Fibroblast of lung (primary cell): ENCODE measurements around the gene BBS10. TPM values are rescaled to one million over a fixed set of nuclear protein-coding genes. Genes with fewer than 3 reads are reported as not detected.
A peak's percentile ranks its signal among the peaks of the same experiment; 100 is the strongest.

Experiments used
- DNase-seq, 2 donors: peaks; one replicate each; pipeline versions ENCODE4 v3.0.0 to v3.0.0-alpha.2; 2010; ENCODE audit warnings: low read depth in 2 of 2
- H2AFZ ChIP-seq: 2 replicates; pipeline ENCODE4 v1.5.1; 2012; ENCODE audit warnings: low read length, control low read depth, inconsistent platforms
- H3K27ac ChIP-seq: 2 replicates; pipeline ENCODE4 v1.5.1; 2011; ENCODE audit warnings: low read length, control low read depth; ENCODE audit not compliant: insufficient read depth
- H3K27me3 ChIP-seq: 2 replicates; pipeline ENCODE4 v1.5.1; 2011; ENCODE audit warnings: mild to moderate bottlenecking, low read length; ENCODE audit not compliant: control insufficient read depth, insufficient read depth
- H3K36me3 ChIP-seq: 2 replicates; pipeline ENCODE4 v1.5.1; 2011; ENCODE audit warnings: low read length; ENCODE audit not compliant: control insufficient read depth, insufficient read depth
- H3K4me1 ChIP-seq: 2 replicates; pipeline ENCODE4 v1.5.1; 2011; ENCODE audit warnings: low read length; ENCODE audit not compliant: control insufficient read depth, insufficient read depth; ENCODE audit errors: extremely low read depth
- H3K4me2 ChIP-seq: 2 replicates; pipeline ENCODE4 v1.5.1; 2011; ENCODE audit warnings: low read length, control low read depth; ENCODE audit not compliant: insufficient read depth; ENCODE audit errors: extremely low read depth
- H3K4me3 ChIP-seq, 4 experiments: fragments of 200-600 bp in 1 of 4; sonication (generic) in 1 of 4; replicated peaks in 1 of 4; 2 replicates each; pipeline ENCODE4 v1.5.1; 2011 to 2016; ENCODE audit warnings: low read length in 4 of 4, low read depth in 3 of 4, mild to moderate bottlenecking in 3 of 4, control low read depth in 2 of 4, inconsistent platforms in 1 of 4, mixed read lengths in 1 of 4; ENCODE audit not compliant: insufficient read depth in 1 of 4; ENCODE audit errors: control extremely low read depth in 1 of 4
- H3K79me2 ChIP-seq: 2 replicates; pipeline ENCODE4 v1.5.1; 2012; ENCODE audit warnings: mild to moderate bottlenecking, low read length, inconsistent platforms; ENCODE audit not compliant: control insufficient read depth, insufficient read depth
- H3K9ac ChIP-seq: 2 replicates; pipeline ENCODE4 v1.5.1; 2011; ENCODE audit warnings: mild to moderate bottlenecking, low read length, control low read depth; ENCODE audit not compliant: insufficient read depth
- H3K9me3 ChIP-seq: 2 replicates; pipeline ENCODE4 v1.5.1; 2012; ENCODE audit warnings: low read depth, low read length; ENCODE audit not compliant: control insufficient read depth, insufficient read depth
- H4K20me1 ChIP-seq: 2 replicates; pipeline ENCODE4 v1.5.1; 2011; ENCODE audit warnings: low read length; ENCODE audit not compliant: control insufficient read depth, insufficient read depth; ENCODE audit errors: extremely low read depth
- EZH2 ChIP-seq: IDR thresholded peaks from 2 replicates; pipeline ENCODE4 v1.5.1; 2012; ENCODE audit warnings: low read length, control low read depth, mild to moderate bottlenecking; ENCODE audit errors: missing control alignments
- polyA plus RNA-seq, 2 donors: library from polyadenylated mRNA; depleted of rRNA in 1 of 2; stranded (reverse) in 1 of 2; unstranded in 1 of 2; fragments of >200 nt; gene quantifications; 2 replicates each; pipeline ENCODE4 v1.2.1, GENCODE V29; 2011 to 2012; ENCODE audit warnings: missing spikeins in 1 of 2
- total RNA-seq: library from RNA; depleted of rRNA; stranded (reverse); fragments of >200 nt; gene quantifications from 2 replicates; pipeline ENCODE4 v1.2.1, GENCODE V29; 2014
- TF ChIP-seq, protein P1 (sequence below), 2 donors: IDR thresholded peaks in 1 of 2; conservative IDR thresholded peaks in 1 of 2; 1 replicate in 1 of 2; 2 replicates in 1 of 2; pipeline ENCODE4 v1.5.1; 2011 to 2012; ENCODE audit warnings: low read length in 2 of 2, control low read depth in 1 of 2, inconsistent platforms in 1 of 2, low read depth in 1 of 2, mild to moderate bottlenecking in 1 of 2

BBS10 gene
- total and polyA plus RNA-seq, 2 donors (not counting 1 experiment from before 2014, with no cell fraction given): 19.0 to 31.0 TPM

DNA sequence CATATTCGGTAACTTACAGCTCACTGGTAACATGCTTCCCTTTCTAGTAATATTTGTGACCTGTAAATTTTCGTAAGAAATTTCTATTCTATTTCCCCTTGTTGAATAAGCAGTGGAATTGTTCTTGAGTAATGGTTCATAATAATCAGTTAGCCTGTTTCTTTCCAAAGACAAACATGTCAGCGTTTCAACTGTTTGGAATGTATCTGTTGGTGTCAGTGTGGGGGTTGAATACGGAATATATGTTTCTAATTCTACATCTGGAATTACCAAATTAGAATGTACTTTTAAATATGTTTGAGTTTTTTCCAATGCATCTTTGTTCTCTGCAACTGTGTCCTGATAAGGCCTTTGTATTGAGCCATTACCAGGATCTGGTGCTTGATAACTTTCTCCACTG lies 2.0 kb downstream of the BBS10 start:
- peak overlapping the region; percentile 96 for H3K4me2 ChIP-seq
- H3K36me3 ChIP-seq: no peaks in the 10 kb centered on the region
- no peak overlapping the region for H3K9ac ChIP-seq
- H3K27ac ChIP-seq: no peak overlapping the region
- H3K27me3 ChIP-seq: no peaks in the 10 kb centered on the region
- no peak overlapping the region for H2AFZ ChIP-seq
- no peaks in the 10 kb centered on the region for H3K9me3 ChIP-seq
- peaks cover 5% of the 10 kb centered on the region for H3K4me1 ChIP-seq
- peaks cover 13% of the 10 kb centered on the region for H3K79me2 ChIP-seq
- DNase-seq: peak; percentile 48 to 70
- H3K4me3 ChIP-seq: peak overlapping the region in 2 of 4 experiments; percentile 86 to 96
- H4K20me1 ChIP-seq: no peaks in the 10 kb centered on the region
- no peak for TF ChIP-seq EZH2
- TF ChIP-seq, protein P1, sequence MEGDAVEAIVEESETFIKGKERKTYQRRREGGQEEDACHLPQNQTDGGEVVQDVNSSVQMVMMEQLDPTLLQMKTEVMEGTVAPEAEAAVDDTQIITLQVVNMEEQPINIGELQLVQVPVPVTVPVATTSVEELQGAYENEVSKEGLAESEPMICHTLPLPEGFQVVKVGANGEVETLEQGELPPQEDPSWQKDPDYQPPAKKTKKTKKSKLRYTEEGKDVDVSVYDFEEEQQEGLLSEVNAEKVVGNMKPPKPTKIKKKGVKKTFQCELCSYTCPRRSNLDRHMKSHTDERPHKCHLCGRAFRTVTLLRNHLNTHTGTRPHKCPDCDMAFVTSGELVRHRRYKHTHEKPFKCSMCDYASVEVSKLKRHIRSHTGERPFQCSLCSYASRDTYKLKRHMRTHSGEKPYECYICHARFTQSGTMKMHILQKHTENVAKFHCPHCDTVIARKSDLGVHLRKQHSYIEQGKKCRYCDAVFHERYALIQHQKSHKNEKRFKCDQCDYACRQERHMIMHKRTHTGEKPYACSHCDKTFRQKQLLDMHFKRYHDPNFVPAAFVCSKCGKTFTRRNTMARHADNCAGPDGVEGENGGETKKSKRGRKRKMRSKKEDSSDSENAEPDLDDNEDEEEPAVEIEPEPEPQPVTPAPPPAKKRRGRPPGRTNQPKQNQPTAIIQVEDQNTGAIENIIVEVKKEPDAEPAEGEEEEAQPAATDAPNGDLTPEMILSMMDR (conservative IDR thresholded peaks at IDR 0.05 in 1 of 2, IDR thresholded peaks at IDR 0.05 in 1 of 2; ENCODE audit: low read depth in 1 of 2, low read length in 2 of 2): no peak

DNA sequence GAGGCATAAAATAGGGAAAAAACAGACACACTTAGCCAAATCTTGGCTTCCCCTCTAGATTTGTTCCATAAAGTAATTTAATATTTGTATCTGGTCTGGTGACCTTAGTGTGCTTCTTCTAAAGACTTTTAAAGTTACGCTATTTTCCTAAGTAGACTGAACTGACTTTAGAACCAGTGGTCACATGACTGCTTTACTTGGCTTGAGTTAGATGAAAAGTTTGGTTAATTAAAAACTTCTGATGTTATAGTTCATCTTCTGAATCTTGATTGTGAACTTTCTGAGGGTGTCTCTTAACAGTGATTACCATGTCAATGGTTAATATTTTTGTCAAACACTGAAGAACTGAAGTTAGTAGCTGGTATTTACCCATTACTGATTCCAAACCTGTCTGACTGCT lies 2.6 kb downstream of the BBS10 start:
- H3K27ac ChIP-seq: no peak overlapping the region
- H3K36me3 ChIP-seq: no peaks in the 10 kb centered on the region
- H3K4me3 ChIP-seq: peak overlapping the region in 2 of 4 experiments; percentile 1 to 96
- peak overlapping the region; percentile 11 for H3K4me2 ChIP-seq
- no peaks in the 10 kb centered on the region for H3K9me3 ChIP-seq
- H3K27me3 ChIP-seq: no peaks in the 10 kb centered on the region
- peaks cover 13% of the 10 kb centered on the region for H3K79me2 ChIP-seq
- no peak overlapping the region for H3K9ac ChIP-seq
- H2AFZ ChIP-seq: no peak overlapping the region
- no peaks in the 10 kb centered on the region for H4K20me1 ChIP-seq
- H3K4me1 ChIP-seq: peaks cover 5% of the 10 kb centered on the region
- TF ChIP-seq EZH2: no peak
- TF ChIP-seq, protein P1 (conservative IDR thresholded peaks at IDR 0.05 in 1 of 2, IDR thresholded peaks at IDR 0.05 in 1 of 2; ENCODE audit: low read depth in 1 of 2, low read length in 2 of 2): no peak
- DNase-seq: no peak

DNA sequence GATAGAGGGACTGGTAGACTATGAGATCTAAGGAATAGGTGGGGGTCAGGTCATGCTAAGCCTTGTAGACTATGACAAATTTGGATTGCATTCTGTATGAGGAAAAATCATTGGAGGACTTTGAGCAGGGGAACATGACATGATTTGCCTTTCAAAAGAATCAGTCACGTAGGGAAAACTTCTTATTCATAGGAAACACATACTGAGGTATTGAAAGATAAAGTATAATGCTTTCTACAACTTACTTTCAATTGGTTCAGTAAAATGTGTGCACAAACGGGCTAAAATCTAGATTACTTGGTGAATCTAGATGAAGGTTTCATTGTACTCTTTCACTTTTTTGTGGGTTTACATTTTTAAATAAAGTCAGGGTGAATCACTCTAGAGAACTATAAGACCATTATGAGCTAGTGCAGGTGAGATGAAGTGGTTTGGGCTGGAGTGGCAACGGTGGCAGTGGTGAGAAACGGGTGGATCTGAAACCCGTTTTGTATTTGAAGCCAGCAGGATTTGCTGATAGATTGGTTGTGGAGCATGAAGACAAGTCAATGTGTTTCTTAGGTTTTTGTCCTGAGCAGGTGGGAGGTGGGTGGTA lies 6.7 kb downstream of the BBS10 start:
- Histone ChIP-seq H3K27ac (no peak overlapping the region), H3K4me1 (peaks cover 8% of the 10 kb centered on the region), H3K9ac (no peak overlapping the region), H3K9me3 (no peaks in the 10 kb centered on the region), H2AFZ (no peak overlapping the region), H3K4me3 (no peak overlapping the region), H4K20me1 (no peaks in the 10 kb centered on the region), H3K27me3 (no peaks in the 10 kb centered on the region), H3K4me2 (no peak overlapping the region), H3K36me3 (no peaks in the 10 kb centered on the region), H3K79me2 (peaks cover 4% of the 10 kb centered on the region)
- DNase-seq: peak; percentile 24 to 74
- TF ChIP-seq, protein P1 (conservative IDR thresholded peaks at IDR 0.05 in 1 of 2, IDR thresholded peaks at IDR 0.05 in 1 of 2; ENCODE audit: low read depth in 1 of 2, low read length in 2 of 2): no peak
- TF ChIP-seq EZH2: no peak
